ENCODE data around the gene THRB. TPM values are rescaled to one million over a fixed set of nuclear protein-coding genes. Genes with fewer than 3 reads are reported as not detected.
A peak's percentile ranks its signal among the peaks of the same experiment; 100 is the strongest.

THRB gene
- polyA plus RNA-seq, 1 experiment = 0.83 TPM

- no peaks in the 10 kb centered on the region for H3K27me3 ChIP-seq (ENCODE audit: control insufficient read depth, insufficient read depth, low read length)
- no peak overlapping the region for H3K4me3 ChIP-seq (ENCODE audit: low read depth, low read length)
- POLR2A ChIA-PET = no interaction called here
- H3K36me3 ChIP-seq (ENCODE audit: control insufficient read depth, insufficient read depth, low read length) = no peaks in the 10 kb centered on the region
- no peak for DNase-seq (ENCODE audit: low read depth)
- CTCF ChIA-PET = no interaction called here
- TF ChIP-seq, protein P1, sequence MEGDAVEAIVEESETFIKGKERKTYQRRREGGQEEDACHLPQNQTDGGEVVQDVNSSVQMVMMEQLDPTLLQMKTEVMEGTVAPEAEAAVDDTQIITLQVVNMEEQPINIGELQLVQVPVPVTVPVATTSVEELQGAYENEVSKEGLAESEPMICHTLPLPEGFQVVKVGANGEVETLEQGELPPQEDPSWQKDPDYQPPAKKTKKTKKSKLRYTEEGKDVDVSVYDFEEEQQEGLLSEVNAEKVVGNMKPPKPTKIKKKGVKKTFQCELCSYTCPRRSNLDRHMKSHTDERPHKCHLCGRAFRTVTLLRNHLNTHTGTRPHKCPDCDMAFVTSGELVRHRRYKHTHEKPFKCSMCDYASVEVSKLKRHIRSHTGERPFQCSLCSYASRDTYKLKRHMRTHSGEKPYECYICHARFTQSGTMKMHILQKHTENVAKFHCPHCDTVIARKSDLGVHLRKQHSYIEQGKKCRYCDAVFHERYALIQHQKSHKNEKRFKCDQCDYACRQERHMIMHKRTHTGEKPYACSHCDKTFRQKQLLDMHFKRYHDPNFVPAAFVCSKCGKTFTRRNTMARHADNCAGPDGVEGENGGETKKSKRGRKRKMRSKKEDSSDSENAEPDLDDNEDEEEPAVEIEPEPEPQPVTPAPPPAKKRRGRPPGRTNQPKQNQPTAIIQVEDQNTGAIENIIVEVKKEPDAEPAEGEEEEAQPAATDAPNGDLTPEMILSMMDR (IDR thresholded peaks at IDR 0.05; ENCODE audit: insufficient read depth, low read depth, low read length) = no peak
Observed at GRCh38 chr3:24111711-24112110, 382.9 kb downstream of the THRB start.

DNA sequence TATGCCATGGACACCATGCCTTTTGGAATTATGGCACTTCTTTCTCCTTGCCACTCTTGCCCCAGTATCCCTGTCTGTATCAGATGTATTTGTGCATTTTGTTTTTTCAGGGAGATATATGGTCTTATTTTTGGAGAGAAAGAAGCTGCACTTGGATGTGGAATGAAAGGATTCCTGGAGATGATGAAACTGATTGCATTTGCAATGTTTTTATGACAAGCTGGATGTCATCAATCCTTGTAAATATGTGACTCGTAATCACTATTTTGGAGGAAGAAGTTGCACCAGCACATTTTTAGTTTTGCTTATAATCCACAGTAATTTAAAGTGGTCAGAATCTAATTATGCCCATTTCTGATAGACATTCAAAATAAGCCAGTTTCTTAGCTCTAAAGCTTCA lies 384.6 kb downstream of the THRB start:
- CTCF ChIA-PET = interaction anchor here (1.6 kb wide), 1 partner anchor 21 kb away, joined by 8 read pairs; no protein-coding TSS in a partner anchor
- POLR2A ChIA-PET = interaction anchor here (0.6 kb wide), 1 partner anchor 36 kb away, joined by 5 read pairs; no protein-coding TSS in a partner anchor
- DNase-seq (ENCODE audit: low read depth) = peak; percentile 61
- TF ChIP-seq, protein P1 (IDR thresholded peaks at IDR 0.05; ENCODE audit: insufficient read depth, low read depth, low read length) = no peak
- H3K4me3 ChIP-seq (ENCODE audit: low read depth, low read length) = no peak overlapping the region
- no peaks in the 10 kb centered on the region for H3K27me3 ChIP-seq (ENCODE audit: control insufficient read depth, insufficient read depth, low read length)
- H3K36me3 ChIP-seq (ENCODE audit: control insufficient read depth, insufficient read depth, low read length) = no peaks in the 10 kb centered on the region

DNA sequence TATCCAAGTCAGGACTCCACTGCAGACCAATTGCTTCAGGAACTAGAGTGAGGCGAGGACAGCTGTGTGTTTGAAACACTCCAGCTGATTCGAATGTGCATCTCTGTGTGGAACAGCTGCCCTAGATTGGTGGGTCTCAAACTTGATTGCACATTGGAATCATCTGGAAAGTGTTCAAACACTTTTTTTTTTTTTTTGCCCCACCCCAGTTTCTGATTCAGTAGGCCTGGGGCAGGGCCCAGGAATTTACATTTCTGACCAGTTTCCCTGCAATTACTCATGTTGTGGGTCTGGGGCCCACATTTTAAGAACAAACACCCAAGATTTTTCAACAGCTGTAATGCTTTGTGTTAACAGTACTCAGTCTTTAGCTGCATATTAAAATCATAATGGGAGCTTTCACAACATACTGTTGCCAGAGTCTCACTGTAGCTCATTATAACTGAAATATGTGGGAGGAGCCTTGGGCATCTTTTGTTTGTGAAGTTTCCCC lies 392.9 kb downstream of the THRB start:
- TF ChIP-seq, protein P1 (IDR thresholded peaks at IDR 0.05; ENCODE audit: insufficient read depth, low read depth, low read length) = no peak
- no peak overlapping the region for H3K4me3 ChIP-seq (ENCODE audit: low read depth, low read length)
- ChIA-PET CTCF (interaction anchor here (1.1 to 3.4 kb wide), 2 partner anchors 13 to 15 kb away, joined by 3 to 14 read pairs; no protein-coding TSS in a partner anchor), POLR2A (interaction anchor here (0.7 kb wide), 1 partner anchor 133 kb away, joined by 8 read pairs; no protein-coding TSS in a partner anchor)
- H3K36me3 ChIP-seq (ENCODE audit: control insufficient read depth, insufficient read depth, low read length) = no peaks in the 10 kb centered on the region
- DNase-seq (ENCODE audit: low read depth) = no peak
- H3K27me3 ChIP-seq (ENCODE audit: control insufficient read depth, insufficient read depth, low read length) = no peaks in the 10 kb centered on the region

DNA sequence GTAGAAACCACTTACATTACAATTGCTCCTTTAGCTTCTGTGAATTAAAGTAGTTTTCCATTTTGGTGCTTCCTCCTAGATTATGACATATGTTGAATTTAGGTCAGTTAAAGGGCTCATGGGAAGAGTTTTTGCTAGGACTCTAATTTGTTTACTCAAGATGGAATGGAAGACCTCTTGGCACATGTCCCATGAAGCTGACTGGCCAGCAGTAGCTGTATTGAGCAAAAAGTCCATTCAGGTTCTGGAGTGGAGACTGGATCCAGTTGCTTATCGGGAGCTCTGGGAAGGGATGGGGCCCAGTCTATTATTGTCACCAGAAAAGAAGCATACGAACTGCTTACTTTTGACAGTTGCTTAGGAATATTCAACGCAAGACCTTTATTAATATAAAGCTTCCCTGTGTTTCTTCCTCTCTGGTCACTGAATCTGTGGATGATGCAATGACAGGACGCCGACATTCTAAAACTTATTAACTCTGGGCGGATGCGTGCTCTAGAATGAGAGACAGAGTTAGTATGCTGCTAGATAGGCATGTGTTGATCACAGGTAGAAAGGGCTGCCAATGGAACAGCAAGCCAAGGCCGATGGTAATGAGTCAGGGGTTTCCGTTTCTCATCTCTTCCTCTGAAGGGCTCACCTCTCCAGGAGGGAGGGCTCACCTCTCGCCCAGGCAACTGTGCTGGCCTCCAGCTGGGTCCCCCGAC lies 393.8 kb downstream of the THRB start:
- TF ChIP-seq, protein P1 (IDR thresholded peaks at IDR 0.05; ENCODE audit: insufficient read depth, low read depth, low read length) = no peak
- POLR2A ChIA-PET = no interaction called here
- Histone ChIP-seq H3K36me3 (ENCODE audit: control insufficient read depth, insufficient read depth, low read length) (no peaks in the 10 kb centered on the region), H3K4me3 (ENCODE audit: low read depth, low read length) (no peak overlapping the region), H3K27me3 (ENCODE audit: control insufficient read depth, insufficient read depth, low read length) (no peaks in the 10 kb centered on the region)
- DNase-seq (ENCODE audit: low read depth) = no peak
- CTCF ChIA-PET = interaction anchor here (0.7 to 3.4 kb wide), 2 partner anchors 12 to 59 kb away, joined by 3 to 14 read pairs; no protein-coding TSS in a partner anchor

- ChIA-PET CTCF (no interaction called here), POLR2A (no interaction called here)
- Histone ChIP-seq H3K27me3 (ENCODE audit: control insufficient read depth, insufficient read depth, low read length) (no peaks in the 10 kb centered on the region), H3K4me3 (ENCODE audit: low read depth, low read length) (no peak overlapping the region), H3K36me3 (ENCODE audit: control insufficient read depth, insufficient read depth, low read length) (no peaks in the 10 kb centered on the region)
- TF ChIP-seq, protein P1 (IDR thresholded peaks at IDR 0.05; ENCODE audit: insufficient read depth, low read depth, low read length) = no peak
- DNase-seq (ENCODE audit: low read depth) = no peak
Observed at GRCh38 chr3:24096695-24097290, 397.9 kb downstream of the THRB start.
